OCI-LY1 (cell line): ENCODE data around the gene KIRREL3.

ENCODE experiments used
- H2AFZ ChIP-seq: fragments of 200-600 bp; sonication (generic), shearing (Covaris generic); 2 replicates; pipeline ENCODE4 v1.6.0; 2014; ENCODE audit warnings: antibody characterized with exemption, mild to moderate bottlenecking, low read length
- H3F3A ChIP-seq: fragments of 200-600 bp; sonication (generic), shearing (Covaris generic); 2 replicates; pipeline ENCODE4 v1.6.0; 2014; ENCODE audit warnings: mild to moderate bottlenecking, antibody characterized with exemption, low read length, moderate library complexity; ENCODE audit not compliant: insufficient read depth
- H3K27ac ChIP-seq: fragments of 200-600 bp; sonication (generic); 2 replicates; pipeline ENCODE4 v1.5.1; 2014; ENCODE audit warnings: low read length, mixed run types, mild to moderate bottlenecking, low read depth; ENCODE audit not compliant: poor library complexity, severe bottlenecking
- H3K27me3 ChIP-seq: fragments of 200-600 bp; sonication (generic); 2 replicates; pipeline ENCODE4 v1.6.0; 2014; ENCODE audit warnings: antibody characterized with exemption, mild to moderate bottlenecking, low read length, moderate library complexity; ENCODE audit not compliant: insufficient read depth
- H3K36me3 ChIP-seq: fragments of 200-600 bp; sonication (generic); 2 replicates; pipeline ENCODE4 v1.6.1; 2014; ENCODE audit warnings: mild to moderate bottlenecking, antibody characterized with exemption, low read length, moderate library complexity, mixed read lengths; ENCODE audit not compliant: insufficient read depth
- H3K4me1 ChIP-seq: fragments of 200-600 bp; sonication (generic); 2 replicates; pipeline ENCODE4 v1.5.1; 2014; ENCODE audit warnings: mild to moderate bottlenecking, low read length, moderate library complexity; ENCODE audit not compliant: insufficient read depth, severe bottlenecking
- H3K4me2 ChIP-seq: fragments of 200-600 bp; sonication (generic), shearing (Covaris generic); 2 replicates; pipeline ENCODE4 v1.6.1; 2014; ENCODE audit warnings: low read length
- H3K4me3 ChIP-seq: fragments of 200-600 bp; sonication (generic); 2 replicates; pipeline ENCODE4 v1.5.1; 2014; ENCODE audit warnings: low read length, low read depth, mild to moderate bottlenecking, mixed read lengths; ENCODE audit not compliant: poor library complexity, severe bottlenecking
- H3K79me2 ChIP-seq: fragments of 200-600 bp; shearing (Covaris generic); 2 replicates; pipeline ENCODE4 v1.6.1; 2016; ENCODE audit warnings: mixed run types, low read length, mixed read lengths; ENCODE audit not compliant: insufficient read depth
- H3K9ac ChIP-seq: fragments of 200-600 bp; sonication (generic), shearing (Covaris generic); 2 replicates; pipeline ENCODE4 v1.6.1; 2014; ENCODE audit warnings: mild to moderate bottlenecking, low read length, mixed read lengths
- H3K9me2 ChIP-seq: fragments of 200-600 bp; sonication (generic), shearing (Covaris generic); 2 replicates; pipeline ENCODE4 v1.6.1; 2014; ENCODE audit warnings: low read depth, mild to moderate bottlenecking, low read length, mixed read lengths
- H3K9me3 ChIP-seq: fragments of 200-600 bp; shearing (Covaris generic); 2 replicates; pipeline ENCODE4 v1.6.1; 2014; ENCODE audit warnings: low read length, mixed read lengths
- H4K20me1 ChIP-seq: fragments of 200-600 bp; sonication (generic), shearing (Covaris generic); 2 replicates; pipeline ENCODE4 v1.6.0; 2016; ENCODE audit warnings: mild to moderate bottlenecking, low read length; ENCODE audit not compliant: insufficient read depth
- EZH2 ChIP-seq: fragments of 200-600 bp; sonication (generic), shearing (Covaris generic); IDR thresholded peaks from 2 replicates; pipeline ENCODE4 v1.8.0; 2017; ENCODE audit warnings: borderline replicate concordance, mixed run types, mild to moderate bottlenecking, antibody characterized with exemption, low read length, moderate library complexity, mixed read lengths
- TF ChIP-seq, protein P1 (sequence below): fragments of 200-600 bp; sonication (generic), shearing (Covaris generic); IDR thresholded peaks from 2 replicates; pipeline ENCODE4 v1.5.1; 2017; ENCODE audit warnings: mild to moderate bottlenecking, antibody characterized with exemption, low read length, moderate library complexity, mixed read lengths

KIRREL3 gene

DNA sequence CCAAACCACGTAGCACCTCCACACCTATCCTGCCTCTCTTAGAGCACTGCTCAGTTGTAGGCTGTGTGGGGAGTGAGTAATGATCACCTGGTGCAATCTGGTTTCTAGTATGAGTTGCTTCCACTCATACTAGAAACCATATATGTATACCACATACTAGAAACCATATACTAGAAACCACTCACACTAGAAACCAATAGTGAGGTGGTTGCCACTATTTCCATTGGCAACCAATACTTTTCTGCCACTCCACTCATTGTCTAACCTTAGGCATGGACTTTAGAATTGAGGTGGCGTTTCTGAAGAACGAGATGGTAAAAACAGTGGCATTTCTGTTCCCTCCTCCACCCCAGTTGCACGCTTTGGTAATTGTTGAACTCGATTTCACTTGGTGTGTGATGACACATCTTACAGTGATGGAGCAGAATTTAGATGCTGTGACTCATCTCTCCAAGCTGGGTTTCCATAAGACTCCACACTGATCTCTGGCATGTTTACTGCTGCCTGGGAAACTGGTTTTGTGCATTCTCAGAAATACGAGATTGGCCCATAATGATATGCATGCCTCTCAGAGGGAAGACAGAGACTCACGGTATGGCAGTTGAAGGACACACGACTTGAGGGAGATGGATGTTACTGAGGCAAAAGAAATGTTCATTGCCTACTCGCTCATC, 82.9 kb downstream of the KIRREL3 start:
- TF ChIP-seq, protein P1, sequence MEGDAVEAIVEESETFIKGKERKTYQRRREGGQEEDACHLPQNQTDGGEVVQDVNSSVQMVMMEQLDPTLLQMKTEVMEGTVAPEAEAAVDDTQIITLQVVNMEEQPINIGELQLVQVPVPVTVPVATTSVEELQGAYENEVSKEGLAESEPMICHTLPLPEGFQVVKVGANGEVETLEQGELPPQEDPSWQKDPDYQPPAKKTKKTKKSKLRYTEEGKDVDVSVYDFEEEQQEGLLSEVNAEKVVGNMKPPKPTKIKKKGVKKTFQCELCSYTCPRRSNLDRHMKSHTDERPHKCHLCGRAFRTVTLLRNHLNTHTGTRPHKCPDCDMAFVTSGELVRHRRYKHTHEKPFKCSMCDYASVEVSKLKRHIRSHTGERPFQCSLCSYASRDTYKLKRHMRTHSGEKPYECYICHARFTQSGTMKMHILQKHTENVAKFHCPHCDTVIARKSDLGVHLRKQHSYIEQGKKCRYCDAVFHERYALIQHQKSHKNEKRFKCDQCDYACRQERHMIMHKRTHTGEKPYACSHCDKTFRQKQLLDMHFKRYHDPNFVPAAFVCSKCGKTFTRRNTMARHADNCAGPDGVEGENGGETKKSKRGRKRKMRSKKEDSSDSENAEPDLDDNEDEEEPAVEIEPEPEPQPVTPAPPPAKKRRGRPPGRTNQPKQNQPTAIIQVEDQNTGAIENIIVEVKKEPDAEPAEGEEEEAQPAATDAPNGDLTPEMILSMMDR, result no peak
- TF ChIP-seq EZH2, result no peak
- no peak overlapping the region for H3K27ac ChIP-seq
- no peak overlapping the region for H2AFZ ChIP-seq
- no peaks in the 10 kb centered on the region for H3K36me3 ChIP-seq
- H3K9ac ChIP-seq, result no peak overlapping the region
- H3K4me3 ChIP-seq, result no peak overlapping the region
- H3K4me2 ChIP-seq, result no peak overlapping the region
- no peaks in the 10 kb centered on the region for H3F3A ChIP-seq
- H3K9me2 ChIP-seq, result no peaks in the 10 kb centered on the region
- no peaks in the 10 kb centered on the region for H3K4me1 ChIP-seq
- no peaks in the 10 kb centered on the region for H3K27me3 ChIP-seq
- no peaks in the 10 kb centered on the region for H3K79me2 ChIP-seq
- no peaks in the 10 kb centered on the region for H4K20me1 ChIP-seq
- no peaks in the 10 kb centered on the region for H3K9me3 ChIP-seq

DNA sequence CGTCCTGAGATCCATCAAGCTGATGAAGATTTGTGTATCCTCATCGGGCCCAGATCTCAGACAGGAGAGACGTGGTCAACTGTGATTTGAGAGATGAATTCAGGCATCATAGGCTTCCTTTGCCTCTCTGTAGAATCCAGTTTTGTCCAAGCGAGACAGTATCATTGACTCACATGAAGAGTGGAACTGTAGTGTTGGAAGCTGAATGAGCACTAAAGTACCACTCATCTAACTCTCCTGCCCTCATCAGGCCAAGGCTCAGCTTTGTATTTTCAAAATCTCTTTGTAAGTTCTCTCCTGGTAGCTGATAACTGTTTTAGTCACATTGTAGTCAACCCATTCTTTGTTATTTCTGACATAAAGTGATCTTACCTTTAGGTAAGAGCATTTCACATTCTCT, 85.1 kb downstream of the KIRREL3 start:
- TF ChIP-seq EZH2, result no peak
- TF ChIP-seq, protein P1, result no peak
- Histone ChIP-seq H3K9ac (no peak overlapping the region), H3K36me3 (no peaks in the 10 kb centered on the region), H3K4me3 (no peak overlapping the region), H3K4me2 (no peak overlapping the region), H2AFZ (no peak overlapping the region), H3K9me2 (no peaks in the 10 kb centered on the region), H3K27ac (no peak overlapping the region), H3K9me3 (no peaks in the 10 kb centered on the region), H3K27me3 (no peaks in the 10 kb centered on the region), H3F3A (no peaks in the 10 kb centered on the region), H3K79me2 (no peaks in the 10 kb centered on the region), H3K4me1 (no peaks in the 10 kb centered on the region), H4K20me1 (no peaks in the 10 kb centered on the region)

DNA sequence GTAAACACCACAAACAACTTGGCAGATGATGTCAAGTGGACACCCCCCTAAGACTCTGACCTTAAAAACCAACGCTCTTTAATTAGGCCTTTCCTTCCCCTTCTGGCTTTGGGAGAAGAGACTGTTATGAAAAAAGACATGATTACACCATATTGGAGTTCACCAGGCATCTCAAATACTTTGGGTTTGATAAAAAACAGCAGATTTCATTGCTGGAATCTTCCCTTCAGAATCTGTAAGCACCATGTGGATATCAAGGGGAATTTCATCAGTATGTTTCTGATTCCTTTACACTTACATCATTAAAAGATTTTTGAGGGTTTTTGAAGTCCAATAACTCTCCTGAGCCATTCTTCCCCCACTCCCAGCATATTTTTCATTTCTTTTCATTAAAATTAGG, 85.6 kb downstream of the KIRREL3 start:
- TF ChIP-seq, protein P1, result no peak
- TF ChIP-seq EZH2, result no peak
- no peaks in the 10 kb centered on the region for H3K79me2 ChIP-seq
- H2AFZ ChIP-seq, result no peak overlapping the region
- H3K4me1 ChIP-seq, result no peaks in the 10 kb centered on the region
- H3K27me3 ChIP-seq, result no peaks in the 10 kb centered on the region
- H3K4me2 ChIP-seq, result no peak overlapping the region
- H3K9me3 ChIP-seq, result no peaks in the 10 kb centered on the region
- no peak overlapping the region for H3K27ac ChIP-seq
- no peaks in the 10 kb centered on the region for H3K36me3 ChIP-seq
- H3K9me2 ChIP-seq, result no peaks in the 10 kb centered on the region
- no peaks in the 10 kb centered on the region for H4K20me1 ChIP-seq
- no peak overlapping the region for H3K9ac ChIP-seq
- no peaks in the 10 kb centered on the region for H3F3A ChIP-seq
- H3K4me3 ChIP-seq, result no peak overlapping the region
